Measurements from ENCODE around the gene MYH9. TPM values are rescaled to one million over a fixed set of nuclear protein-coding genes. Genes with fewer than 3 reads are reported as not detected.

Gene MYH9
- total and polyA plus RNA-seq, 4 donors: 32.3 to 150 (median 98.7) TPM

- Histone ChIP-seq H3K27me3 (ENCODE audit: control insufficient read depth in 4 of 4, insufficient read depth in 4 of 4, low read length in 3 of 4) (no peaks in the 10 kb centered on the region), H3K4me1 (ENCODE audit: control insufficient read depth in 4 of 4, insufficient read depth in 4 of 4, low read length in 3 of 4) (peaks cover 11 to 57% (median 41%) of the 10 kb centered on the region in 4 donors), H3K36me3 (ENCODE audit: control insufficient read depth in 4 of 4, insufficient read depth in 3 of 4, low read depth in 1 of 4, low read length in 3 of 4) (peaks cover 5 to 29% (median 23%) of the 10 kb centered on the region in 4 donors), H3K27ac (ENCODE audit: low read depth in 1 of 2, low read length in 2 of 2) (no peak overlapping the region), H3K9ac (ENCODE audit: low read depth in 1 of 2, low read length in 2 of 2) (no peak overlapping the region), H3K4me3 (ENCODE audit: low read depth in 1 of 3, low read length in 3 of 3) (no peak overlapping the region), H3K9me3 (ENCODE audit: control insufficient read depth in 4 of 4, low read length in 3 of 4) (no peaks in the 10 kb centered on the region)
- WGBS: 78% methylated on average over 6 of the region's 6 CpGs
- DNase-seq (ENCODE audit: low spot score): no peak
- TF ChIP-seq TAF1 (conservative IDR thresholded peaks at IDR 0.05): no peak
- TF ChIP-seq EGR1 (IDR thresholded peaks at IDR 0.05; ENCODE audit: low read depth in 2 of 2): no peak
- no peak for TF ChIP-seq FOXA1 (IDR thresholded peaks at IDR 0.05)
- TF ChIP-seq MAX (IDR thresholded peaks at IDR 0.05): no peak
- no peak for TF ChIP-seq GABPA (IDR thresholded peaks at IDR 0.05 in 1 of 2, conservative IDR thresholded peaks at IDR 0.05 in 1 of 2)
Measured at GRCh38 chr22:36339171-36340065, 48.3 kb downstream of the MYH9 start.

- H3K9ac ChIP-seq (ENCODE audit: low read depth in 1 of 2, low read length in 2 of 2): no peak overlapping the region
- no peak for DNase-seq (ENCODE audit: low spot score)
- H3K9me3 ChIP-seq (ENCODE audit: control insufficient read depth in 4 of 4, low read length in 3 of 4): no peaks in the 10 kb centered on the region
- H3K36me3 ChIP-seq (ENCODE audit: control insufficient read depth in 4 of 4, insufficient read depth in 3 of 4, low read depth in 1 of 4, low read length in 3 of 4): peaks cover under 1 to 35% (median 28%) of the 10 kb centered on the region in 4 donors
- H3K27me3 ChIP-seq (ENCODE audit: control insufficient read depth in 4 of 4, insufficient read depth in 4 of 4, low read length in 3 of 4): no peaks in the 10 kb centered on the region
- H3K4me3 ChIP-seq (ENCODE audit: low read depth in 1 of 3, low read length in 3 of 3): no peak overlapping the region
- peaks cover 9 to 58% (median 42%) of the 10 kb centered on the region in 4 donors for H3K4me1 ChIP-seq (ENCODE audit: control insufficient read depth in 4 of 4, insufficient read depth in 4 of 4, low read length in 3 of 4)
- TF ChIP-seq RXRA (IDR thresholded peaks at IDR 0.05) (no peak), TAF1 (conservative IDR thresholded peaks at IDR 0.05) (no peak), HNF4G (IDR thresholded peaks at IDR 0.05) (no peak), HNF4A (conservative IDR thresholded peaks at IDR 0.05) (no peak), ATF3 (IDR thresholded peaks at IDR 0.05) (no peak), NR2F2 (IDR thresholded peaks at IDR 0.05) (peak; percentile 55), EGR1 (IDR thresholded peaks at IDR 0.05; ENCODE audit: low read depth in 2 of 2) (no peak), FOXA2 (IDR thresholded peaks at IDR 0.05) (no peak), FOXA1 (IDR thresholded peaks at IDR 0.05) (no peak), GABPA (IDR thresholded peaks at IDR 0.05 in 1 of 2, conservative IDR thresholded peaks at IDR 0.05 in 1 of 2) (no peak), RAD21 (IDR thresholded peaks at IDR 0.05) (peak in 1 of 2 donors; percentile 12), MAX (IDR thresholded peaks at IDR 0.05) (no peak)
- TF ChIP-seq, protein P1, sequence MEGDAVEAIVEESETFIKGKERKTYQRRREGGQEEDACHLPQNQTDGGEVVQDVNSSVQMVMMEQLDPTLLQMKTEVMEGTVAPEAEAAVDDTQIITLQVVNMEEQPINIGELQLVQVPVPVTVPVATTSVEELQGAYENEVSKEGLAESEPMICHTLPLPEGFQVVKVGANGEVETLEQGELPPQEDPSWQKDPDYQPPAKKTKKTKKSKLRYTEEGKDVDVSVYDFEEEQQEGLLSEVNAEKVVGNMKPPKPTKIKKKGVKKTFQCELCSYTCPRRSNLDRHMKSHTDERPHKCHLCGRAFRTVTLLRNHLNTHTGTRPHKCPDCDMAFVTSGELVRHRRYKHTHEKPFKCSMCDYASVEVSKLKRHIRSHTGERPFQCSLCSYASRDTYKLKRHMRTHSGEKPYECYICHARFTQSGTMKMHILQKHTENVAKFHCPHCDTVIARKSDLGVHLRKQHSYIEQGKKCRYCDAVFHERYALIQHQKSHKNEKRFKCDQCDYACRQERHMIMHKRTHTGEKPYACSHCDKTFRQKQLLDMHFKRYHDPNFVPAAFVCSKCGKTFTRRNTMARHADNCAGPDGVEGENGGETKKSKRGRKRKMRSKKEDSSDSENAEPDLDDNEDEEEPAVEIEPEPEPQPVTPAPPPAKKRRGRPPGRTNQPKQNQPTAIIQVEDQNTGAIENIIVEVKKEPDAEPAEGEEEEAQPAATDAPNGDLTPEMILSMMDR (IDR thresholded peaks at IDR 0.05; ENCODE audit: low read depth, low read length, missing input control): no peak
- TF ChIP-seq, protein P2, sequence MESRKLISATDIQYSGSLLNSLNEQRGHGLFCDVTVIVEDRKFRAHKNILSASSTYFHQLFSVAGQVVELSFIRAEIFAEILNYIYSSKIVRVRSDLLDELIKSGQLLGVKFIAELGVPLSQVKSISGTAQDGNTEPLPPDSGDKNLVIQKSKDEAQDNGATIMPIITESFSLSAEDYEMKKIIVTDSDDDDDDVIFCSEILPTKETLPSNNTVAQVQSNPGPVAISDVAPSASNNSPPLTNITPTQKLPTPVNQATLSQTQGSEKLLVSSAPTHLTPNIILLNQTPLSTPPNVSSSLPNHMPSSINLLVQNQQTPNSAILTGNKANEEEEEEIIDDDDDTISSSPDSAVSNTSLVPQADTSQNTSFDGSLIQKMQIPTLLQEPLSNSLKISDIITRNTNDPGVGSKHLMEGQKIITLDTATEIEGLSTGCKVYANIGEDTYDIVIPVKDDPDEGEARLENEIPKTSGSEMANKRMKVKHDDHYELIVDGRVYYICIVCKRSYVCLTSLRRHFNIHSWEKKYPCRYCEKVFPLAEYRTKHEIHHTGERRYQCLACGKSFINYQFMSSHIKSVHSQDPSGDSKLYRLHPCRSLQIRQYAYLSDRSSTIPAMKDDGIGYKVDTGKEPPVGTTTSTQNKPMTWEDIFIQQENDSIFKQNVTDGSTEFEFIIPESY (IDR thresholded peaks at IDR 0.05): no peak
- WGBS: 68% methylated on average over 8 of the region's 8 CpGs
- H3K27ac ChIP-seq (ENCODE audit: low read depth in 1 of 2, low read length in 2 of 2): peak overlapping the region; percentile 14 to 51
Measured at GRCh38 chr22:36337365-36338130, 50.2 kb downstream of the MYH9 start.
